DOHH2 (cell line): ENCODE measurements around the gene IRF2.

Source experiments
- H3F3A ChIP-seq: fragments of 200-600 bp; sonication (generic), shearing (Covaris generic); 2 replicates; pipeline ENCODE4 v1.6.0; 2016; ENCODE audit warnings: antibody characterized with exemption, mild to moderate bottlenecking; ENCODE audit not compliant: control insufficient read depth, insufficient read depth
- H3K27ac ChIP-seq: fragments of 200-600 bp; sonication (generic); 2 replicates; pipeline ENCODE4 v1.5.1; 2014; ENCODE audit warnings: low read depth, mild to moderate bottlenecking, low read length, moderate library complexity
- H3K27me3 ChIP-seq: fragments of 200-600 bp; sonication (generic); 2 replicates; pipeline ENCODE4 v1.6.1; 2014; ENCODE audit warnings: mild to moderate bottlenecking, low read length, mixed read lengths; ENCODE audit not compliant: control insufficient read depth
- H3K36me3 ChIP-seq: fragments of 200-600 bp; sonication (generic); 2 replicates; pipeline ENCODE4 v1.6.1; 2014; ENCODE audit warnings: mild to moderate bottlenecking, low read length, moderate library complexity, mixed read lengths; ENCODE audit not compliant: control insufficient read depth
- H3K4me1 ChIP-seq: fragments of 200-600 bp; sonication (generic); 2 replicates; pipeline ENCODE4 v1.6.1; 2014; ENCODE audit warnings: mild to moderate bottlenecking, low read length, mixed read lengths; ENCODE audit not compliant: control insufficient read depth
- H3K4me2 ChIP-seq: fragments of 200-600 bp; sonication (generic); 2 replicates; pipeline ENCODE4 v1.6.0; 2014; ENCODE audit warnings: mild to moderate bottlenecking, low read length, moderate library complexity
- H3K4me3 ChIP-seq: fragments of 200-600 bp; sonication (generic); 2 replicates; pipeline ENCODE4 v1.5.1; 2014; ENCODE audit warnings: mild to moderate bottlenecking, low read length, mixed read lengths
- H3K79me2 ChIP-seq: fragments of 200-600 bp; sonication (generic); 2 replicates; pipeline ENCODE4 v1.6.1; 2014; ENCODE audit warnings: mild to moderate bottlenecking, low read length, mixed read lengths; ENCODE audit not compliant: control insufficient read depth
- H3K9me2 ChIP-seq: fragments of 200-600 bp; sonication (generic); replicated peaks from 2 replicates; pipeline ENCODE4 v1.6.1; 2014; ENCODE audit warnings: mild to moderate bottlenecking, low read length, mixed read lengths; ENCODE audit not compliant: control insufficient read depth
- H3K9me3 ChIP-seq: fragments of 200-600 bp; sonication (generic); 2 replicates; pipeline ENCODE4 v1.6.1; 2014; ENCODE audit warnings: antibody characterized with exemption, low read length, mixed read lengths; ENCODE audit not compliant: control insufficient read depth, insufficient read depth
- H4K20me1 ChIP-seq: fragments of 200-600 bp; sonication (generic); 2 replicates; pipeline ENCODE4 v1.6.0; 2014; ENCODE audit warnings: low read depth, mild to moderate bottlenecking, antibody characterized with exemption, low read length, moderate library complexity; ENCODE audit not compliant: control insufficient read depth, insufficient read depth
- EZH2phosphoT487 ChIP-seq: fragments of 200-600 bp; sonication (generic); IDR thresholded peaks from 2 replicates; pipeline ENCODE4 v1.6.1; 2017; ENCODE audit warnings: borderline replicate concordance, mild to moderate bottlenecking, antibody characterized with exemption, low read length, moderate library complexity, mixed read lengths
- TF ChIP-seq, protein P1 (sequence below): fragments of 200-600 bp; sonication (generic); IDR thresholded peaks from one replicate; pipeline ENCODE4 v1.5.1; 2014; ENCODE audit warnings: antibody characterized with exemption, mild to moderate bottlenecking, low read depth, low read length; ENCODE audit not compliant: poor library complexity, severe bottlenecking

Gene IRF2

DNA sequence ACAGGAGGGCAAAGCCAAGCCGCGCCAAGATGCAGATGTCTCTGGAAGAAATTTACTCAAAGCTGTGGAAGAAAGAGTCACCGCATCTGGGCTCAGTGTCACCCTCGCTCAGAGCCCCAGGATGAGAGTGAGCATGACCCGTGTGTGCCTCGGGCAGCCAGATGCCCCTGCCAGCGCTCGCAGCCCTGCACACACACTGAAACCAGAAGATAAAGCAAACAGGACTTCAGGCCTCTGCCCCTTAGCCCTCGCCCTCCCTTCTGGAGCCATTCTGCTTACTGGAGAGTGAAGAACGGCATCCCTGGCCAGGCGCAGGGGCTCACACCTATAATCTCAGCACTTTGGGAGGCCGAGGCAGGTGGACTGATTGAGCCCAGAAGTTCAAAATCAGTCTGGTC is 103.0 kb downstream of the IRF2 start:
- H3K79me2 ChIP-seq = no peaks in the 10 kb centered on the region
- no peaks in the 10 kb centered on the region for H3K9me3 ChIP-seq
- no peak overlapping the region for H3K4me3 ChIP-seq
- H3K4me2 ChIP-seq = no peak overlapping the region
- H3F3A ChIP-seq = no peaks in the 10 kb centered on the region
- H3K4me1 ChIP-seq = peaks cover 9% of the 10 kb centered on the region
- peaks cover 30% of the 10 kb centered on the region for H3K27me3 ChIP-seq
- TF ChIP-seq, protein P1, sequence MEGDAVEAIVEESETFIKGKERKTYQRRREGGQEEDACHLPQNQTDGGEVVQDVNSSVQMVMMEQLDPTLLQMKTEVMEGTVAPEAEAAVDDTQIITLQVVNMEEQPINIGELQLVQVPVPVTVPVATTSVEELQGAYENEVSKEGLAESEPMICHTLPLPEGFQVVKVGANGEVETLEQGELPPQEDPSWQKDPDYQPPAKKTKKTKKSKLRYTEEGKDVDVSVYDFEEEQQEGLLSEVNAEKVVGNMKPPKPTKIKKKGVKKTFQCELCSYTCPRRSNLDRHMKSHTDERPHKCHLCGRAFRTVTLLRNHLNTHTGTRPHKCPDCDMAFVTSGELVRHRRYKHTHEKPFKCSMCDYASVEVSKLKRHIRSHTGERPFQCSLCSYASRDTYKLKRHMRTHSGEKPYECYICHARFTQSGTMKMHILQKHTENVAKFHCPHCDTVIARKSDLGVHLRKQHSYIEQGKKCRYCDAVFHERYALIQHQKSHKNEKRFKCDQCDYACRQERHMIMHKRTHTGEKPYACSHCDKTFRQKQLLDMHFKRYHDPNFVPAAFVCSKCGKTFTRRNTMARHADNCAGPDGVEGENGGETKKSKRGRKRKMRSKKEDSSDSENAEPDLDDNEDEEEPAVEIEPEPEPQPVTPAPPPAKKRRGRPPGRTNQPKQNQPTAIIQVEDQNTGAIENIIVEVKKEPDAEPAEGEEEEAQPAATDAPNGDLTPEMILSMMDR = no peak
- TF ChIP-seq EZH2phosphoT487 = no peak
- H3K27ac ChIP-seq = no peak overlapping the region
- H3K36me3 ChIP-seq = no peaks in the 10 kb centered on the region
- no peaks in the 10 kb centered on the region for H4K20me1 ChIP-seq
- no peaks in the 10 kb centered on the region for H3K9me2 ChIP-seq

DNA sequence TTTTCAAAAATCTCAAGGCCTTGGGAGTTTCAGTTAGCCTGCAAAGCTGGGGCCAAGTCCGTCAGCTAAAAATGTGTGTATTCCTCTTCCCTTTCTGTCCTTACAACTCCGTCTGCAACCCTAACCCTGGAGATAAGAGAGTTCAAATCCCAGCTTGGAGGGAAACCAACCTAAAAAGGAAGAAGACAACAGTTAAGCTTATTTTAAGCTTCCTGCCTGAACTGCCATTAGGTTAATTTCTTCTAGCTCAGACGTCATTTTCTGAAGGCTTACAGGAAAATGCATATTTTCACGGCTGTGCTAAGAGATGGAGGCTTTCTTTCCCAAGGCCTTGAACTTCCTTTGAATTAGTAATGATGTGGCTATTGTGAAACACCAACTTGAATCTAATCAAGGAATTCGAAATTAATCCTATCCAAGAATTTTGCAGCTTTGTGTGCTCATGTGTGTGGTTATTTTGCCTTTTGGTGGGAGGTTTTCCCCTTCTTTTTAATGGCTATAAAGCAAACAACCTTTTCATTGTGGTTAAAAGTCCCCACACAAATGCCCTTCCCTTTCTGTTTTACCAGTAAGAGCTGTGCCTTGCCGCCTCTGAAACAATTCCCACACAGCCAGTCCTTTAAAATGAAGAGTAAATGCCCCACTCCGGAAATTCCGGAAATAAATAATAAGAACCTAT is 103.5 kb downstream of the IRF2 start:
- Histone ChIP-seq H3K27ac (no peak overlapping the region), H3K4me2 (no peak overlapping the region), H3K4me3 (no peak overlapping the region), H3K79me2 (no peaks in the 10 kb centered on the region), H3K9me2 (no peaks in the 10 kb centered on the region), H3F3A (no peaks in the 10 kb centered on the region), H3K27me3 (peaks cover 35% of the 10 kb centered on the region), H3K4me1 (peaks cover 9% of the 10 kb centered on the region), H3K9me3 (no peaks in the 10 kb centered on the region), H4K20me1 (no peaks in the 10 kb centered on the region), H3K36me3 (no peaks in the 10 kb centered on the region)
- TF ChIP-seq, protein P1 = no peak
- no peak for TF ChIP-seq EZH2phosphoT487

DNA sequence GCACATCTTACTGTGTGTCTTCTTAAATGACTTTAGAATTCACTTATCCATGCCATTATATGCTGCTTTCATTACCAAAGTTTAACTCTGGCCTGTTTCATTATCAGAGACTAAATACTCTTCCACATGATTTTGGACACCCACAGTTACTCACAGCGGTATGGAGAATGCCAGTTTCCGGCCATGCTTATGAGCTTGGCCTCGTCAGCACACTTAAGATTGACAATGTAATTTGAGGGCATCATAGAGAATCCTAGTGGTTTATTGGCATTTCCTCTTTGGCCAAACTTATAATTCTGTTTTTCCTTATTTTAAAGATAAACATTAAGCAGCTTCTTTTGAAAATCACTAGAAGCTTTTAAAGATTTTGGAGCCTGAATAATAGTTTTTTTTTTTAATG is 104.5 kb downstream of the IRF2 start:
- H3K36me3 ChIP-seq = no peaks in the 10 kb centered on the region
- H3K9me3 ChIP-seq = no peaks in the 10 kb centered on the region
- TF ChIP-seq, protein P1 = no peak
- no peak for TF ChIP-seq EZH2phosphoT487
- peaks cover 9% of the 10 kb centered on the region for H3K4me1 ChIP-seq
- H3K27ac ChIP-seq = no peak overlapping the region
- H3K27me3 ChIP-seq = peaks cover 37% of the 10 kb centered on the region
- no peaks in the 10 kb centered on the region for H3F3A ChIP-seq
- H3K79me2 ChIP-seq = no peaks in the 10 kb centered on the region
- no peak overlapping the region for H3K4me3 ChIP-seq
- no peaks in the 10 kb centered on the region for H4K20me1 ChIP-seq
- H3K9me2 ChIP-seq = no peaks in the 10 kb centered on the region
- H3K4me2 ChIP-seq = no peak overlapping the region
